NOMO-1 treated with dmso at 0.1 percent for 144 hours (cell line): Measurements from ENCODE around the gene PSMB7.

Experiments used
- DNase-seq: peaks from one replicate; lab custom pipeline; 2025; ENCODE audit not compliant: unreplicated experiment; lab: John Stamatoyannopoulos, UW

PSMB7 gene

GRCh38 chr9:124303762-124304161 is 111.5 kb downstream of the PSMB7 start:
- no peak for DNase-seq
